GM20000 (cell line): ENCODE measurements around the gene NDUFB6.
A peak's percentile ranks its signal among the peaks of the same experiment; 100 is the strongest.
"Not testable (repeated sequence)": the region's sequence is repeated elsewhere in the genome, so short reads cannot be mapped to it uniquely, and the experiment has no call there.

ENCODE experiments used
- DNase-seq: peaks from one replicate; pipeline ENCODE4 v3.0.0; 2012; ENCODE audit warnings: low spot score
- CTCF ChIP-seq: IDR thresholded peaks from 2 replicates; pipeline ENCODE4 v1.5.1; 2012; ENCODE audit warnings: mild to moderate bottlenecking, control low read depth; ENCODE audit errors: extremely low read depth, missing control alignments

The NDUFB6 gene

DNA sequence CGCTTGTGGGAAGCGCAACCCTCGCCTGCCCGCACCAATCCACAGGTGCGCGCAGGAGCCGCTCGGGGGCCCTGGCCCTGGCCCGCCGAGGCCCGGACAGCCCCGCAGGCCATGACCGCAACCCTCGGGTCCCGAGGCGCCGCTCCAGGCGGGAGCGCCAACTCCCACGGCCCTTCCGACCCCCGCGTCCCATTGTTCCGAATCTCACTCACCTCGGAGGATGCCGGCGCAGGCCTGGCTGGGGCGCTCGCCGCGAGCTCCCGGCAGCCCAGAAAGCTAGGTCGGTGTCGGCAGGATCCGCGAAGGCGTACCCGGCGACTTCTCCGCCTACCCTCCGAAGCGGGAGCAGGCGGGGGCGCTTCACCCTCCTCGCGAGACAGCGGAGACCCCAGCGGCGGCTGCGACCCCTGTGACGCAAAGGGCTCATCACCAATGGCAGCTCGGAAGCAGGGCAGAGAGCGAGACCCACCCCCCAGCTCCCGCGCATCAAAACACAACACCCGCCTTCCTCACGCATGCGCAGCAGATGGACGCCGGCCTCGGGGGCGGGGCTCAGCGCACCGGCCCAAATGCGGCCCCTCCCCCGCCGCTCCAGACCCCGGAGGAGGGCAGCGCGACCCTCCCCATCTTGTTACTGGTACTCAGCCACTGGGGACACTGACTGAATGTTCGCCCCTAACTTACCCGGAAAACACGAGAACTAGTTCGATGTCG, 22.2 kb downstream of the NDUFB6 start:
- peak; percentile 98 for DNase-seq
- TF ChIP-seq CTCF = no peak

DNA sequence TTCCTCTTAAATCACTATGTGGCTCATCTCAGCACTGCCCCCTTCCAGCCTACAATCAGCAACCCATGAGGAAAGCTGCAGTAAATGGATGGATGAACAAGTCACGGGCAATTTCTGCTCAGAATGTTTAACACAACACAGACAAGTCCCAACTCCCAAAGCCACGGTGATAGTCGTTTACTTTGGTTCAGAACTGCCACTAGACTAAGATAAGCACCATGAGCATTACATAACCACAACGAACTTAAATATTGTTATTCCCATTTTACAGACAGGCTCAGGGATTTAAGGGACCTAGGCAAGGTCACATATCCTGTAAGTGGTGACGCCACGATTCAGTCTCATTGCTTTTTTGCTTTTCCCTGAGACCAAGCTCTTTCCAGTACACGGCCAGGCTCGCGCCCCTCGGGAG, 22.8 kb downstream of the NDUFB6 start:
- DNase-seq = no peak
- no peak for TF ChIP-seq CTCF

DNA sequence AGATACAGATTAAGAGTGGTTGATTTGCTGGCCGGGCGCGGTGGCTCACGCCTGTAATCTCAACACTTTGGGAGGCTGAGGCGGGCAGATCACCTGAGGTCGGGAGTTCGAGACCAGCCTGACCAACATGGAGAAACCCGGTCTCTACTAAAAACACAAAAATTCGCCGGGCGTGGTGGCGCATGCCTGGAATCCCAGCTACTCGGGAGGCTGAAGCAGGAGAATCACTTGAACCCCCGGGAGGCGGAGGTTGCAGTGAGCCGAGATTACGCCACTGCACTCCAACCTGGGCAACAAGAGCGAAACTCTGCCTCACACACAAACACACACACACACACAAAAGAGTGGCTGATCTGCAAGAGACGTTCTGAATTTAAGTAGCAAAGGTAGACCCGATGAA, 24.7 kb downstream of the NDUFB6 start:
- not testable (repeated sequence) for DNase-seq

DNA sequence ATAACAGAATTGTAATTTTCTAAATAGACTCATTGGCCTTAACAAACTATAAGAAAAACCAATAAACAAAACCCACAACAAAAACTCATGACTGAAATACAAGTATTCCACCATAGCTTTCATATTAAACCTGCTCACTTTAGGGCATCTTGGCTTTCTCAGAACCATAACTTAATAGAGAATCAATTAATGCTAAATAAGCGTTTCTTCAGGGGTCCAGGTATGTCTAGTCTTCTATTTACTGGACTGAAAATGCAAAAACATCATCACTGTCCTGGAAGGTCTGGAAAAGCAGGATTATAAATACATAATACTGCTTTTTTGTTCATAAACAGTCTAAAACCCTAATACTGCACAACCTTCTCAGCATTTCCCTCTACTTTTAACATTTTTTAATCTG, 27.1 kb downstream of the NDUFB6 start:
- no peak for TF ChIP-seq CTCF

GRCh38 chr9:32543047-32543446, 29.9 kb downstream of the NDUFB6 start:
- TF ChIP-seq CTCF = no peak
- no peak for DNase-seq

More for the DNA sequence above, 27.1 kb downstream of the NDUFB6 start:
- no peak for DNase-seq

DNA sequence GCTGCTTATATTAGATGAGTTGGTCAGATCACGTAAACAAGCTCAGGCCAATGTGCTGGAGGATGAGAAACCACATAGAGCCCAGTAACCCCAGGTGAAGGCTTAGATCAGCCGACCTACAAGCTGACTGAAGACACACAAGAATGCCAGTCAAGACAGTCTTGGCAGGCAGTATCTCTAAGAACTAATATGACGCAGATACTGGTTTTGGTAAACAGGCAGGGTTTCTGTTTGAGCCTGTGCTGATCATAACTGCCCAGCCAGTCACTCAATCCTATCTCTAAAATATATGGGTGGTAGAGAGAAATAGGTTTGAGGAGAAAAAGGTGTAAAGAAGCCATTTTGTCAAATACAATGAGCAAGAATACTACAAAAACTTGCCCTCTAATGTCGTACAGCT, 39.1 kb downstream of the NDUFB6 start:
- no peak for TF ChIP-seq CTCF
- no peak for DNase-seq

DNA sequence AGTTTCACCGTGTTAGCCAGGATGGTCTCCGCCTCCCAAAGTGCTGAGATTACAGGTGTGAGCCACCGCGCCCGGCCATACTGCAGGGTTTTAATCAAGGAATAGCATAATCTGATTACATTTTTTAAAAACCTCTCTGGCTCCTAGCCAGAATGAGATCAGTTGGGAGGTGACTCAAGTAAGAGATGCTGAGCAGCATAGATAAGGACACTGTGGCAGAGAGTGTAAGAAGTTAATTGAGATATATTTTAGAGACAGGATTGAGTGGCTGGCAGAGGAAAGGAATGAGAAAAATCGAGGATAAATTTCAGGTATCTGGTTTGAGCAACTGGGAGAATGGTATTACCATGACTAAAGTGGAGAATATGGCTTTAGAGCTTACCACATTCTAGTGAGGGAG, 39.6 kb downstream of the NDUFB6 start:
- no peak for DNase-seq
- no peak for TF ChIP-seq CTCF

DNA sequence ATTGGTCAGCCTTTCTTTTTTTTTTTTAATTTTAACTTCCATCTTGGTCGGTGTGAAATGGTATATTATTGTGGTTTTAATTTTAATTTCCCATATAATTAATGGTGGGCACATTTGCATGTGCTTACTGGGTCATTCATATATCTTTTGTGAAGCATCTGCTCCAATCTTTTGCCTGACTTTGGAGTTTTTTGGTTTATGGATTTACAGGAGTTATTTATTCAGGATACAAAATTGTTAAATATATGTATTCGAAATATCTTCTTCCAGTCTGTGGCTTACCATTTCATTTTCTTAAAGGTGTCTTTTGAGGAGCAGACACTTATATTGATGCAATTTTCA, 46.3 kb downstream of the NDUFB6 start:
- TF ChIP-seq CTCF = no peak
- DNase-seq = no peak
